WTC11 (cell line): Measurements from ENCODE around the gene TLE6.

Experiments
- CTCF ChIP-seq: fragments of 200-600 bp; IDR thresholded peaks from 2 replicates; pipeline ENCODE4 v1.8.0; 2022; ENCODE audit warnings: antibody characterized with exemption
- TP53 ChIP-seq: sonication (generic); formaldehyde crosslinking; IDR thresholded peaks from 2 replicates; pipeline ENCODE4 v1.8.1; 2023; ENCODE audit warnings: mild to moderate bottlenecking, missing genetic modification reagents

- TF ChIP-seq CTCF (peak; percentile 83), TP53 (CRISPR knock-in tag) (no peak)
Observed at GRCh38 chr19:2962018-2962670, 15.2 kb upstream of the TLE6 start.
